ENCODE data around the gene MBTD1.
"Not testable (repeated sequence)": the region's sequence is repeated elsewhere in the genome, so short reads cannot be mapped to it uniquely, and the experiment has no call there.

Gene MBTD1

DNA sequence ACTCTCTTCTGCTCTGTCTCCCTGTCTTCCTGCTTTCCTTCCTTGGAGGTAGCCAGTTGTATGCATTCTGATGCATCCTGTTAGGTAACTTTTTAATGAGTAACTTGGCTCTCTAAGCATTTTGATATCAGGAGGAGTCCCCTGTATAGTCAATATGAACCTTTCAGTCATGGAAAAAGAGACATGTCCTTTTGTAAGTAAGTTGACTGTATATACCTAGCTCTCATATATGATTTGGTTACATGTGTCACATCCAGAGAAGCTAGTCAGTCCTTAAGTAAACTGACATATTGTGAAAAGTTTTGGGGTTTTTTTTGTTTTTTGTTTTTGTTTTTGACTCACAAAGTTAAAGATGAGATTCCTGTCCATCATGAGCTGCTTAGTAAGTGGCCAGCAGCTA is 19.3 kb upstream of the MBTD1 start:
- TF ChIP-seq, protein P1, sequence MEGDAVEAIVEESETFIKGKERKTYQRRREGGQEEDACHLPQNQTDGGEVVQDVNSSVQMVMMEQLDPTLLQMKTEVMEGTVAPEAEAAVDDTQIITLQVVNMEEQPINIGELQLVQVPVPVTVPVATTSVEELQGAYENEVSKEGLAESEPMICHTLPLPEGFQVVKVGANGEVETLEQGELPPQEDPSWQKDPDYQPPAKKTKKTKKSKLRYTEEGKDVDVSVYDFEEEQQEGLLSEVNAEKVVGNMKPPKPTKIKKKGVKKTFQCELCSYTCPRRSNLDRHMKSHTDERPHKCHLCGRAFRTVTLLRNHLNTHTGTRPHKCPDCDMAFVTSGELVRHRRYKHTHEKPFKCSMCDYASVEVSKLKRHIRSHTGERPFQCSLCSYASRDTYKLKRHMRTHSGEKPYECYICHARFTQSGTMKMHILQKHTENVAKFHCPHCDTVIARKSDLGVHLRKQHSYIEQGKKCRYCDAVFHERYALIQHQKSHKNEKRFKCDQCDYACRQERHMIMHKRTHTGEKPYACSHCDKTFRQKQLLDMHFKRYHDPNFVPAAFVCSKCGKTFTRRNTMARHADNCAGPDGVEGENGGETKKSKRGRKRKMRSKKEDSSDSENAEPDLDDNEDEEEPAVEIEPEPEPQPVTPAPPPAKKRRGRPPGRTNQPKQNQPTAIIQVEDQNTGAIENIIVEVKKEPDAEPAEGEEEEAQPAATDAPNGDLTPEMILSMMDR (IDR thresholded peaks at IDR 0.05; ENCODE audit: low read depth, low read length), result no peak
- no peak for DNase-seq (ENCODE audit: extremely low read depth, low read depth)

DNA sequence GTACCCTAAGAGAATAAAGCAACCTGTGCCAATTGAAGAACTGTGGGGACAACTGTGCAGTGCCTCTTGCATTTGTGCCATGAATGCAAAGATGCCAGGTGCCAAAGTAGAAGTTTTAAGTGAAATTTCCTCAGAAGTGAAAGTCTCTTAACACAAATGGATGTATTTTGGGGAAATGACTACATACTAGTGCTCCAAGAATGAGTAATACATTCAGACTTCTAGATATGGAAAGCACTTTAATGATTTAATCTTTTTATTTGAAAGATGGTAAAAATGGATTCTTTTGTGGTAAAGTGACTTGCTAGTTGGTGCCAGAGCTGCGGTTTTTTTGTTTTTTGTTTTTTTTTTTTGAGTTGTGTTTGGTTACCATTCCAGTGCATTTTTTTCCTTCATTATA is 15.5 kb upstream of the MBTD1 start:
- TF ChIP-seq, protein P1 (IDR thresholded peaks at IDR 0.05; ENCODE audit: low read depth, low read length), result no peak
- DNase-seq (ENCODE audit: extremely low read depth, low read depth), result peak; percentile 61

DNA sequence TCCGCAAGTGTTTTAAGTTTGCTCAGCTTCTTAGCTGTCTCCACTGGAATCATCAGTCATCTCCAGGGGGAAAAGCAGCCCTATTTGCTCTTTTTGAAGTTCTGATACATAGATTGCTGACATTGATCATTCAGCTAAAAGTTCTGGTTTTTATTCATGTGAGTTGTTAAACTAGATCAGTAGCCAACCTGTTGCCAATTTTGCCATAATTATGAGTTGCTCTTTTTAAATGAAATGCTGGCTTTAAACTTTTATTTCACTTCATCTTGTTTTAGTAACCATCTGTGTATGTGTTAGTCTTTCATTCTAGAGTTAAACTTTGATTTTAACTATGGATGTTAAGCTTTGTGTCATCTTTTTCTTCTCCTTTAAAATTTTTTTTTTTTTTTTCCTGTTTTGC is 13.0 kb upstream of the MBTD1 start:
- DNase-seq (ENCODE audit: extremely low read depth, low read depth), result no peak
- TF ChIP-seq, protein P1 (IDR thresholded peaks at IDR 0.05; ENCODE audit: low read depth, low read length), result no peak

DNA sequence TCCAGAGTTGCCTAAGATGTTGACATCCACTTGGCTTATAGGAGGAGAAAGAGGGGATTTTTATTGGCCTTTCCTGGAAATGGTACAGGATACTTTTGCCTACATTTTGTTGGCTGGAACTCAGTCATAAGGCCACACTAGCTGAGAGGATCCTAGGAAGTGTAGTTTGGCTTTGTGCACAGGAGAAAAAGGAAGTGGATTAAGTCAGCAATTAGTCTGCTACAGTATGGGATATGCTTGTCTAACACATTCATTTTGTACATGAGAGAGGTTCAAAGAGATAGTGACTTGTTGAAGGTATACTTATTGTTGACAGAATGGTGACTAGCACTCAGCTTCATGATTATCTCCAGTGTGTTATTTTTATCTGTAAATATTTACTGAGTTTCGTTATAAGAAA is 10.8 kb upstream of the MBTD1 start:
- TF ChIP-seq, protein P1 (IDR thresholded peaks at IDR 0.05; ENCODE audit: low read depth, low read length), result no peak
- DNase-seq (ENCODE audit: extremely low read depth, low read depth), result no peak

DNA sequence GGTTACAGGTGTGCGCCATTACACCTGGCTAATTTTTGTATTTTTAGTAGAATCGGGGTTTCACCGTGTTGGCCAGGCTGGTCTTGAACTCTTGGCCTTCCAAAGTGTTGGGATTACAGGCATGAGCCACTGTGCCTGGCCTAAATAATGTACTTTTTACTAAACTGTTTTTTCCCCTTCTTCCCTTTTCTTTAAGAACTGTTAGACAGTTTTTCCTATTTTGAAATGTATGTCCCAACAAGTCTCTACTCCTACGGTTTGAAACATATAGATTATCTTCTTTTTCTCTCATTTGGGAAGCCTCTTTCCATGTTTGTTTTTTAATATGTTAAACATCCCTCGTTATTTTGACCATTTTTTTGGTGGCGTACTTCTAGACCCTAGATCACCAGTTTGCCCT is 10.1 kb upstream of the MBTD1 start:
- TF ChIP-seq, protein P1 (IDR thresholded peaks at IDR 0.05; ENCODE audit: low read depth, low read length), result no peak
- no peak for DNase-seq (ENCODE audit: extremely low read depth, low read depth)

DNA sequence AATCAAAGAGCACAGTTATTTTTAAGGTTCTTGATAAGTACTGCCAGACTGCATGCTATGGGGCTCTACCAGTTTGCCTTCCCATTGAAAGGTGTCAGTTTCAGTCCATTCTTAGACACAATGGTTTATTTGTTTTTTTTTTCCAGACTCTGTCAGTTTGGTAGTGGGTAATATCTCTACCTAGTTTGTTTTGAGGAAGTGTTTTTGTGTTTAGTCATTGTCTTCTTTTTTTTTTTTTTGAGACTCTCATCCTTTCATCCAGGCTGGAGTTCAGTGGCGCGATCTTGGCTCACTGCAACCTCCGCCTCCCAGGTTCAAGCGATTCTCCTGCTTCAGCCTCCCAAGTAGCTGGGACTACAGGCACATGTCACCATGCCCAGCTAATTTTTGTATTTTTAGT is 4.6 kb upstream of the MBTD1 start:
- not testable (repeated sequence) for DNase-seq (ENCODE audit: extremely low read depth, low read depth)

DNA sequence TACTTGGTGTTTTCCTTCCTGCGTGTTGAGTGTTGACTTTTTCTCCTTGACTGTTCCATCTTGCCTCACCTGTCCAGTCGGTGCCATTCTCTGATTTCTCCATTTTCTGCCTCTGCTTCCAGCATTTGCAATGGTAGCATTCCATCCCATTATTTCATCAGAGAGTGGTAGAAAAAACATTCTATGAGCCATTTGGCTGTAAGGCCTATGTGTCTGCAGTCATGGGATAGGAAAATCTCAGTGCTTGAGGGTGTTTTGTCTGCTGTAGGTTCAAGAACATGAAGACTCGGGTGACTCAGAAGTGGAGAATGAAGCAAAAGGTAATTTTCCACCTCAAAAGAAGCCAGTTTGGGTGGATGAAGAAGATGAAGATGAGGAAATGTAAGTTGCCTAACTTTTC is 3.2 kb upstream of the MBTD1 start:
- TF ChIP-seq, protein P1 (IDR thresholded peaks at IDR 0.05; ENCODE audit: low read depth, low read length), result no peak
- no peak for DNase-seq (ENCODE audit: extremely low read depth, low read depth)

DNA sequence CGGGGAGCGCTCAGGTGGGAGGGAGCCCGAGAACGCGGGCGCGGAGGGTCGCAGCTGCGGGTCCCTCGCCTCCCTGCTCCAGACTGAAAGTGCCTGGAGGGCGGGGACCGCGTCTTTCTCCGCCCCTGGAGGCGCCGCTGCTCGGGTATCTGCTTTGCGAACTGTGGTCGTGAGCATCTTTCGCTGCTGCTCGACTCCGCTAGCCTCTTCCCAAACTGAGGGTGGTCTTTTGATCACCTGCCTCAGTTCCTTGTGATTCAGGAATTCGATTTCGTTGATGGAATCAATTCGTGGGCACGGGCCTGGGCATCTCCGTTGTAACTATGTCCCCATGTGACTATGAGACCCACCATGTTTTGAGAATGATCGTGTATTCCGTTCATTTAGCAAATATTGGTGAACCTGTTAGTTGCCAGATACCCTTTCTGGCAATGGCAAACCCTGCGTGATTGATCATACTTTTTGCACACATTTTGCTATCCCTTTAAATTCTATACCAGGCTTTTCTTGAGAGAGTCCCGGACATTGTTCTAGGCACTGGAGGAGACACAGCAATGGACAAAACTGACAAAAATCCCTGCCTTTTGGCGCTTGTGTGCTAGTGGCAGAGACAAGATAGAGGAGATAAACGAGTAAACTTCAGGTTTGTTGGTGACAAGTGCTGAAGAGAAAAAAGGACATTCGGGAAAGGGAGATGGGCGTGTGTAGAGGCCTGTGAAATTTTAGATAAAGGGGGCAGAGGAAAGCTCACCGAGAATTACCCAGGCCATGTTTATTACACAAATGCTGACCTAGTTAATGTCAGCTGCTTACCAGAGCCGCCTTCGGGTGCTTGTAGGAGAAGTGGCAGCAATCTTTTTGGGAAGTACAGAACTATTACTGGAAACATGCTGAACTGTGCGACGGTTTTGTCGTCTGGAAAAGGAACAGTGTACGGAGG is 1.4 kb upstream of the MBTD1 start:
- no peak for DNase-seq (ENCODE audit: extremely low read depth, low read depth)
- TF ChIP-seq, protein P1 (IDR thresholded peaks at IDR 0.05; ENCODE audit: low read depth, low read length), result no peak
